Activated CD4-positive, alpha-beta T cell treated with anti-CD3 and anti-CD28 coated beads for 36 hours (primary cell): ENCODE data around the gene FAM120B. TPM values are rescaled to one million over a fixed set of nuclear protein-coding genes. Genes with fewer than 3 reads are reported as not detected.
A peak's percentile ranks its signal among the peaks of the same experiment; 100 is the strongest.

Source experiments
- ATAC-seq: fragments of 200-7000 bp; cut with Tn5 transposase; one replicate; pipeline ENCODE4 v1.10.0; 2021; ENCODE audit warnings: mild to moderate bottlenecking, moderate library complexity
- CTCF ChIA-PET: fragments of 350-600 bp; sonication (Branson Sonifier 250); formaldehyde crosslinking; loops from one replicate; lab custom pipeline; 2021; ENCODE audit warnings: antibody characterized with exemption; lab: Charles Lee
- POLR2A ChIA-PET: fragments of 350-600 bp; sonication (Branson Sonifier 250); formaldehyde crosslinking; loops from one replicate; lab custom pipeline; 2021; ENCODE audit warnings: antibody characterized with exemption, inconsistent platforms; lab: Charles Lee
- DNase-seq: peaks from one replicate; pipeline ENCODE4 v3.0.0-alpha.2; 2020
- H3K27ac Mint-ChIP-seq: one replicate; pipeline ENCODE4 v1.8.0; 2021; ENCODE audit warnings: mixed read lengths
- H3K27me3 Mint-ChIP-seq: one replicate; pipeline ENCODE4 v1.8.0; 2021; ENCODE audit warnings: mixed read lengths
- H3K36me3 Mint-ChIP-seq: one replicate; pipeline ENCODE4 v1.8.0; 2021; ENCODE audit warnings: low read depth, mixed read lengths
- H3K4me1 Mint-ChIP-seq: one replicate; pipeline ENCODE4 v1.8.0; 2021; ENCODE audit warnings: mixed read lengths
- H3K4me3 Mint-ChIP-seq: one replicate; pipeline ENCODE4 v1.8.0; 2021; ENCODE audit warnings: mild to moderate bottlenecking, moderate library complexity, mixed read lengths
- H3K9me3 Mint-ChIP-seq: one replicate; pipeline ENCODE4 v1.8.0; 2021; ENCODE audit warnings: low read depth, mixed read lengths
- intact Hi-C, 2 experiments: fragments of 100-400 bp; cut with DNase I in 1 of 2; cut with micrococcal nuclease in 1 of 2; formaldehyde crosslinking; loops; one replicate each; pipeline versions ENCODE4 v1.14.2 to v1.15.1; 2022 to 2024; cut with DNase I, micrococcal nuclease
- total RNA-seq, 2 experiments: library from RNA; stranded (reverse); gene quantifications; one replicate each; pipeline ENCODE4 v1.2.3, GENCODE V29; 2021

FAM120B gene
- total RNA-seq, 2 experiments from 2014 or later = 21.9 to 26.3 TPM

GRCh38 chr6:170433163-170434116, 126.9 kb downstream of the FAM120B start:
- no peak overlapping the region for H3K27ac Mint-ChIP-seq
- DNase-seq = no peak

DNA sequence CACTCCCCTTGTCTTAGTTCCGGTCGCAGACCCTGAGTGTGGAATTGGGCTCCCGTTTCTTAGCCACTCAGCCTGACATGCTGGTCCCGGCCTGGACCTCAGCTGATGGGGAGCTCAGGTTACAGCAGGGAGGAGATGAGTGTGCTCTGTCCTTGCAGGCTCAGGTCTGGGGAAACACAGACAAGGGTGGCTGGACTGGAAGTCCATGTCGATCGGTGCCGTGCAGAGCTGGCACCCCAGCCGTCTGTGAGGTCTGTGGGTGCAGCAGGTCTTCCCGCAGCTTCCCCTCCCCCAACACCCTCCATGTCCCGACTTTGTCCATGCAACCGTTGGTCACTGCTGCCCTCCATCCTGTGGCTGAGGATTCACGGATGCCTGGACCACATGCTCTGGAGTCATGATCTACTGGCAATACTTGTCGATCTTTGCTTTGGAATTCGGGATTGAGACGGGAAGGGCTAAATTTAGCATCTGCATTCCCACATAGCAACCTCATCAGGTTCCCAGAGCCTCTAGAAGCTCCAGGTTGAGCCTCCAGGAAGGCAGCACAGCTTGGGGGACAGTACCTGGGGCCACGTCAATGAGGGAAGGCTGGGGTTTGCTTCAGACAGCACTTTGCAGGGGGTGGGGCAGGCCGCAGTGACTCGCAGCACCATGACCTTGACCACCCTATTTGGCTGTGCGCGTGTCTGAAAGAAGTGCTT, 127.7 kb downstream of the FAM120B start:
- H3K4me1 Mint-ChIP-seq = no peaks in the 10 kb centered on the region
- ChIA-PET POLR2A (no interaction called here), CTCF (no interaction called here)
- H3K9me3 Mint-ChIP-seq = peaks cover 6% of the 10 kb centered on the region
- no peak overlapping the region for H3K27ac Mint-ChIP-seq
- H3K4me3 Mint-ChIP-seq = no peak overlapping the region
- H3K36me3 Mint-ChIP-seq = peaks cover 3% of the 10 kb centered on the region
- intact Hi-C loops = no loop called here
- peaks cover 8% of the 10 kb centered on the region for H3K27me3 Mint-ChIP-seq
- ATAC-seq (no peak), DNase-seq (no peak)

More at GRCh38 chr6:170433163-170434116, 126.9 kb downstream of the FAM120B start:
- no peak overlapping the region for H3K4me3 Mint-ChIP-seq
- peaks cover 3% of the 10 kb centered on the region for H3K36me3 Mint-ChIP-seq
- H3K4me1 Mint-ChIP-seq = no peaks in the 10 kb centered on the region
- ChIA-PET POLR2A (no interaction called here), CTCF (no interaction called here)
- H3K27me3 Mint-ChIP-seq = peaks cover 8% of the 10 kb centered on the region
- ATAC-seq = no peak
- intact Hi-C loops = no loop called here
- peaks cover 6% of the 10 kb centered on the region for H3K9me3 Mint-ChIP-seq

GRCh38 chr6:170434821-170435155, 128.2 kb downstream of the FAM120B start:
- Mint-ChIP-seq H3K9me3 (peaks cover 6% of the 10 kb centered on the region), H3K4me3 (no peak overlapping the region), H3K27me3 (peaks cover 8% of the 10 kb centered on the region), H3K4me1 (no peaks in the 10 kb centered on the region), H3K36me3 (peaks cover 3% of the 10 kb centered on the region), H3K27ac (no peak overlapping the region)
- DNase-seq (no peak), ATAC-seq (no peak)
- intact Hi-C loops = no loop called here
- CTCF ChIA-PET = no interaction called here
- POLR2A ChIA-PET = no interaction called here

- DNase-seq = no peak
- Mint-ChIP-seq H3K27me3 (peaks cover 5% of the 10 kb centered on the region), H3K9me3 (peaks cover 6% of the 10 kb centered on the region), H3K4me3 (no peak overlapping the region), H3K36me3 (peaks cover 3% of the 10 kb centered on the region), H3K27ac (no peak overlapping the region), H3K4me1 (no peaks in the 10 kb centered on the region)
- POLR2A ChIA-PET = no interaction called here
- ATAC-seq = no peak
- intact Hi-C loops = no loop called here
- CTCF ChIA-PET = no interaction called here
Observed at GRCh38 chr6:170435766-170436165, 129.2 kb downstream of the FAM120B start.

- DNase-seq (no peak), ATAC-seq (no peak)
- ChIA-PET CTCF (no interaction called here), POLR2A (no interaction called here)
- Mint-ChIP-seq H3K4me3 (no peak overlapping the region), H3K9me3 (peaks cover 6% of the 10 kb centered on the region), H3K27ac (no peak overlapping the region), H3K27me3 (peaks cover 5% of the 10 kb centered on the region), H3K36me3 (peaks cover 3% of the 10 kb centered on the region), H3K4me1 (no peaks in the 10 kb centered on the region)
- intact Hi-C loops = no loop called here
Observed at GRCh38 chr6:170436209-170436809, 129.8 kb downstream of the FAM120B start.

GRCh38 chr6:170437719-170438401, 131.3 kb downstream of the FAM120B start:
- H3K4me1 Mint-ChIP-seq = no peaks in the 10 kb centered on the region
- ChIA-PET CTCF (no interaction called here), POLR2A (no interaction called here)
- DNase-seq = no peak
- intact Hi-C loops = no loop called here
- peaks cover 5% of the 10 kb centered on the region for H3K27me3 Mint-ChIP-seq
- no peak overlapping the region for H3K27ac Mint-ChIP-seq
- no peak for ATAC-seq
- H3K36me3 Mint-ChIP-seq = peaks cover 3% of the 10 kb centered on the region
- peaks cover 6% of the 10 kb centered on the region for H3K9me3 Mint-ChIP-seq
- H3K4me3 Mint-ChIP-seq = no peak overlapping the region

GRCh38 chr6:170438402-170438753, 131.8 kb downstream of the FAM120B start:
- intact Hi-C loops = no loop called here
- Mint-ChIP-seq H3K27me3 (peaks cover 5% of the 10 kb centered on the region), H3K4me1 (no peaks in the 10 kb centered on the region), H3K27ac (no peak overlapping the region), H3K9me3 (peaks cover 6% of the 10 kb centered on the region), H3K36me3 (peaks cover 3% of the 10 kb centered on the region), H3K4me3 (no peak overlapping the region)
- ChIA-PET POLR2A (no interaction called here), CTCF (no interaction called here)
- ATAC-seq (peak; percentile 94), DNase-seq (peak; percentile 71)

- H3K4me1 Mint-ChIP-seq = no peaks in the 10 kb centered on the region
- peaks cover 5% of the 10 kb centered on the region for H3K27me3 Mint-ChIP-seq
- peaks cover 3% of the 10 kb centered on the region for H3K36me3 Mint-ChIP-seq
- intact Hi-C loops = no loop called here
- CTCF ChIA-PET = no interaction called here
- POLR2A ChIA-PET = no interaction called here
- H3K27ac Mint-ChIP-seq = no peak overlapping the region
- H3K9me3 Mint-ChIP-seq = peaks cover 6% of the 10 kb centered on the region
- DNase-seq (no peak), ATAC-seq (no peak)
- no peak overlapping the region for H3K4me3 Mint-ChIP-seq
Observed at GRCh38 chr6:170438861-170439260, 132.3 kb downstream of the FAM120B start.

DNA sequence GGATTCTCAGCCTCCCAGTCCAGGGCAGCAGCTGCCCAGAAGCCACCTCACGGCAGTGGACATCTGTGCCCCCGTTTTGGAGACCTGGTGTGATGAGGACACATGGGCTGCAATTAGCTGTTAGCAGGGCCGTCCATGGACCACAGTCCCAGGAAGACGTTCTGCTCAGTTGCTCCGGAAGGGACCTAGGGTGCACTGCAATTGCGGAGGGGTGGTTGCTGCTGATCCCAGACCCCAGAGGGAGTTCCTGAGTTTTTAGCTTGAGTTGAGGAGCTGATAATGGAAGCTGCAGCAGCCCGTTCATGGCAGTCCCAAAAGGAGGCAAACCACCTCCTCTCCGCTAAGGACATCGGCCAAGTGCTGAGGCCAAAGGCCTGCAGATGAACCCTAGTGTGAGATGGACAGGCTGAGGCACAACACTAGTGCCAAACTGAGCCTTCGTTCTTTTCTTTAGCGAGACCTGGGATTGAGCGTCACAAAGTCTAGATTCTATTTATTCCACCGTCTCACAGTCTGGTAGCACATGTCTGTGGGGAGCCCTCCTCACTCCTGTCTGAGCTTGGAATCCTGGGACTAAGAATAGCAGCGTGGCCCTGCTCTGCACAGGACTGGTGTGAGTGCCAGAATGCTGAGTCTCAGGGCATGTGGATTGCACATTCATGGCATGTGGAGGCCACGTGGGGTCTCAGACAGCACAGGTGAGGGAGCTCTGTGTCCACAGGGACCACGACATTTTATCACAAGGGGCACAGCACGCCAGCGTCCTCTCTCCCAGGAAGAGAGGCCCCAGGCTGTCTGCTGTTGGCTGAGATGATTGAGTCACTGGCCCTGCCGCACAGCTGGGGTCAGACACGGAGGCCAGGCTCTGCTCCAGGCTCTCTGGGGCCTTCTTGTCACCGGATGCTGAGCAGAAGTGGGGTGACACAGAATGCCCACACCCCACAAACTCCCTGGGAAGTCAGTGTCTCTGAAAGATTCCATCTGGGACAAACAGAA, 133.1 kb downstream of the FAM120B start:
- no peak for DNase-seq
- intact Hi-C loops = no loop called here
- H3K9me3 Mint-ChIP-seq = peaks cover 6% of the 10 kb centered on the region
- H3K4me1 Mint-ChIP-seq = no peaks in the 10 kb centered on the region
- peaks cover 3% of the 10 kb centered on the region for H3K36me3 Mint-ChIP-seq
- no peak for ATAC-seq
- CTCF ChIA-PET = interaction anchor here (1.2 kb wide), 1 partner anchor 91 kb away, joined by 4 read pairs; no protein-coding TSS in a partner anchor
- POLR2A ChIA-PET = no interaction called here
- H3K4me3 Mint-ChIP-seq = no peak overlapping the region
- H3K27me3 Mint-ChIP-seq = peaks cover 5% of the 10 kb centered on the region
- no peak overlapping the region for H3K27ac Mint-ChIP-seq

- Mint-ChIP-seq H3K27ac (no peak overlapping the region), H3K9me3 (peaks cover 6% of the 10 kb centered on the region), H3K27me3 (peaks cover 5% of the 10 kb centered on the region), H3K36me3 (peaks cover 3% of the 10 kb centered on the region), H3K4me3 (no peak overlapping the region), H3K4me1 (no peaks in the 10 kb centered on the region)
- CTCF ChIA-PET = interaction anchor here (0.6 to 1.3 kb wide), 4 partner anchors 33 to 91 kb away, joined by 3 to 4 read pairs (median 4); no protein-coding TSS in a partner anchor
- intact Hi-C loops = no loop called here
- ATAC-seq = no peak
- POLR2A ChIA-PET = no interaction called here
- DNase-seq = no peak
Observed at GRCh38 chr6:170440437-170440836, 133.9 kb downstream of the FAM120B start.
